C4-2B (cell line): ENCODE measurements around the gene SND1.
"Not testable (repeated sequence)": the region's sequence is repeated elsewhere in the genome, so short reads cannot be mapped to it uniquely, and the experiment has no call there.

Experiments
- H3K27ac ChIP-seq: fragments of 450-650 bp; 2 replicates; pipeline ENCODE4 v1.5.1; 2017
- CTCF ChIP-seq: fragments of 450-650 bp; conservative IDR thresholded peaks from 2 replicates; pipeline ENCODE4 v1.5.1; 2017; ENCODE audit warnings: mild to moderate bottlenecking
- ZFX ChIP-seq: fragments of 450-650 bp; IDR thresholded peaks from 2 replicates; pipeline ENCODE4 v1.6.1; 2017

The SND1 gene

GRCh38 chr7:127831318-127832219 is 179.6 kb downstream of the SND1 start:
- no peak for TF ChIP-seq CTCF
- TF ChIP-seq ZFX: no peak
- H3K27ac ChIP-seq: no peak overlapping the region

GRCh38 chr7:127832592-127832991 is 180.6 kb downstream of the SND1 start:
- no peak for TF ChIP-seq CTCF
- TF ChIP-seq ZFX: no peak
- no peak overlapping the region for H3K27ac ChIP-seq

GRCh38 chr7:127833641-127834040 is 181.6 kb downstream of the SND1 start:
- H3K27ac ChIP-seq: no peak overlapping the region
- TF ChIP-seq CTCF (no peak), ZFX (no peak)

- H3K27ac ChIP-seq: no peak overlapping the region
- TF ChIP-seq CTCF (no peak), ZFX (no peak)
These were observed 183.7 kb downstream of the SND1 start for GRCh38 chr7:127835679-127836078.

GRCh38 chr7:127837816-127838410 is 185.9 kb downstream of the SND1 start:
- H3K27ac ChIP-seq: not testable (repeated sequence)

- TF ChIP-seq CTCF (no peak), ZFX (no peak)
These were observed 186.9 kb downstream of the SND1 start for GRCh38 chr7:127838816-127839415.

GRCh38 chr7:127840226-127840951 is 188.4 kb downstream of the SND1 start:
- no peak overlapping the region for H3K27ac ChIP-seq
- TF ChIP-seq ZFX (no peak), CTCF (no peak)

More at GRCh38 chr7:127838816-127839415, 186.9 kb downstream of the SND1 start:
- no peak overlapping the region for H3K27ac ChIP-seq
